Fibroblast of skin of left quadriceps (primary cell): ENCODE data around the gene DCAF5.
"Not testable (repeated sequence)": the region's sequence is repeated elsewhere in the genome, so short reads cannot be mapped to it uniquely, and the experiment has no call there.

Experiments used
- DNase-seq, 2 experiments: peaks; one replicate each; pipeline ENCODE4 v3.0.0-alpha.2; 2013; ENCODE audit warnings: low read depth in 2 of 2

DCAF5 gene

DNA sequence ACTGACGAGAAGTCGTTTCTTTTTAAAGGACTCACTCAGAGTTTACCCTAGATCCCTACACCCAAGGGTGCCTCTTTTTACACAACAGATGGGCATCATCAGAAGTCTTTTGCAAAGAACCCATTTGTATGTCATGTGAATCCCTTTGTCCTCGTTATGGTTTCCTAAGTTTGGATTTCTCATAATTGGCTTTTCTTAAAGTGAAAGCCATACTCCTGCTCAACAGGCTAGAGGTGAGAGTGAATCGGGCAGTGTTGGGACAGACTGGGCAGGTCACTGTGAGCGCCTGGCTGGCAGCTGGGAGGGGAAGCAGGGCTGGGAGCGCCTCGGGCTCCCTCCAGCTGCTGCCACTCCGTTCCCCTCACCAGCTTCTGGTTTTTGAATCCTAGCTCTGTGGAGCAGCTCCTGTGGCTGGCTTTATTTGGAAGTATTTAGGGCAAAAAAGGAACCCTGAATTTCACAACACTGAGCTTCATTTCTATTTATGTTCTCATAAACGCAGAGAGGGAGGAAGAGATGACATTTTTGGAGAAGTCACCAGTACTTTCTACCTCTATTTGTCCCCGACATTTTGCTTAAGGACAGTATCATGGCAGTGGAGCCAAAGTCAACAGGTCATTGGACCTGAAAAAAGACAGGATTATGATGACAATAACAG is 110.0 kb downstream of the DCAF5 start:
- DNase-seq: no peak

DNA sequence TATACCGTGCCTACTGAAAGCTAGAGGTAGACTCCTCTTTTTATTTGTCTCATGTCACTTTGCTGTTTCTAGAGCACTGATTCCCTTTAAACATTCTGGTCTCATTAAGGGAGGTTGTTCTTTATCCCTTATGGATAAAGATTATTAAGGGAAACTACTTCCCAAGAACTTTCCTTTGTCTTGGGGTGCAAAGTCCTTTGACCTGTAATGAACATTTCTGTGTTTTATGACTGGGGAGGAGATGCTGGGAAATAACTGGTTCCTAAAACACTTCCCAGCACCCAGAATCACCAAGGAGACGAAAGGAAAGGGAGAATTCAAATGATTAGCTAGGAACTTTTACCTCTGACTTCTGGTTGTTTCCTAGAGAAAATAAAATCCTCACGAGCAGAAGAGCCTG is 110.6 kb downstream of the DCAF5 start:
- no peak for DNase-seq

DNA sequence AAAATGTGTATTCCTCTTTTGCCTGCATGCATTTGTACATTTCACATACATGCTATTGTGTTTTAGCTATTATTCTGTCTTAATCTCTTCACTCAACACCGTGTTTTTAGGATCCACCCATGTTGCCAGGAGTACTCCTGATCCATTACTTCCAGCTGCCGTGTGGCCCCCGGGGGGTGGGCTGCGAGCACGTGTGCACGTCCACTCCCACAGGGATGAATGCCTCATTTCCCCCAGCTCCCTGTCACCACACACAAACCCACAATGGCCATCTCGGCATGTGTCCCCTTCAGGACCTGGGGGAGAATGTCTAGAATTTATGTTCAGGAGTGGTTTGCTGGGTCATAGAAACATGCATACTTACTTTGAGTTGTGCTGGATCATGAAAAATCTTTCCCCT is 111.1 kb downstream of the DCAF5 start:
- DNase-seq: no peak

DNA sequence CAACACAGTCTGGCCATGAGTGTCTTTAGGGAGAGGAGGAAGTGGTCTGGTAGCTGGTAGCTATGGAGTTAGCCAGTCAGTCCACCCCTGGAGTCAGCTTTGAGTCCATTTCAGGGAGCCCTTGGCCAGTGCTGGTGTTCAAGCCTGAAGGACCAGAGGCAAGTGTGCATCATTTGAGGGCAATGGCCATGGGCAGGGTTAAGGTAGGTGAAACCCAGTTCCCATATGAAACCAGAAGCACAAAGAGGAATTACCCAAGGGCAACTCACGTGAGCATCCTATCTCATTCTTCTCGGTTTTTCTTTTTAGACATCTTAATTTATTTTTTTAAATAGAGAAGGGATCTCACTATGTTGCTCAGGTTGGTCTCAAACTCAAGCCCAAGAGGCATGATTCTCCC is 112.6 kb downstream of the DCAF5 start:
- no peak for DNase-seq

DNA sequence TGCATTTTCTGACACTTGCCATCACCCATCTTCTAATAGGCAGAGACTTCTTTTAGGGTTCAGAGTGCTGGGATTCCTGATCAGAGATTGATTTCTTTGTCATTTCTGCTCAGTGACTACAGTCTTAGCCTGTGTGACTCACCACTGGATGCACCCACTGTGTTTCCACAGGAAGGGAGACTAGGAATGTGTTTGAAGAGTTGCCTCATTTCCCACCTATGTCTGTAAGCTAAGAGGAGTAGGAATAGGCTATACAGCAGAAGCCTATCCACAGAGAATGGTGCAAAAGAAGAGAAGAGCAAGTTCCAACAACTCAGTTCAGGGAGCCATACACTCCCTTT is 113.7 kb downstream of the DCAF5 start:
- DNase-seq: no peak

DNA sequence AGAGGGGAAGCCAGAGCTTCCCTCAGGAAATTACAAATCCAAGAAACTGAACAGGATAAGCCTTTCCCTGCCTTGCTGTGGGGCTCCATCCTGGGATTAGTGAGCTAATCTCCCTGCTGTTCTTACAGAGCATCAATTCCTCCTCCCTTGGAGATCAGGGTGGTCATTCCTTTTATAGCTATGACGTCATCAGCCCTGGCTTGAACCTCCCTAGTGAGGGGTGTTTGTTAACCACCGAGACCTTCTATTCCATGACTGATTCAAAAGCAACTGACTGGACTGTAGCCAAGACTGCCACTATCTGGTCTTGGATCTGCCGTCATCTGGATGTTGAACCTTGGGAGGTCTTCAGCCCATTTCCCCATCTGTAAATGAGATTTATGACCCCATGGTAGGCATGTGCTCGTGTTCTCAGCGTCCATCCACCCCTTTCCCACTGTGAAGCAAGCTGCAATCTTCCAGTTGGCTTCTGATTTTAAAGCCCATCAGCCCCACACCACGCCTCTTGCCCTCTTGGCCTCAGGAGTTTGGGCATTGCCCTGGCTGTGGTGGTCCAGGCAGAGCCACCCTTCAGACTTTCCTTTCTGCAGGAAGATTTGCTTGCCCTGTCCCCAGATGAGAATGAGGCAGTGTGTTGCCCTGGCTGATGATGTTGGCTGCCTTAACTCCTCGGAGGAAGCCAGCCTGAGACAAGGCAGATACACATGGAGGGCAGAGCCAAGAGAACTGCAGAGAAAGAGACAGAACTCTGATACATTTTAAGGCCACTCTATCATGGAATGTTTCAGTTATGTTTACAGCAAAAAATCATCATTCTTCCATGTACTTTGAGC is 114.2 kb downstream of the DCAF5 start:
- DNase-seq: peak; percentile 90 to 91

DNA sequence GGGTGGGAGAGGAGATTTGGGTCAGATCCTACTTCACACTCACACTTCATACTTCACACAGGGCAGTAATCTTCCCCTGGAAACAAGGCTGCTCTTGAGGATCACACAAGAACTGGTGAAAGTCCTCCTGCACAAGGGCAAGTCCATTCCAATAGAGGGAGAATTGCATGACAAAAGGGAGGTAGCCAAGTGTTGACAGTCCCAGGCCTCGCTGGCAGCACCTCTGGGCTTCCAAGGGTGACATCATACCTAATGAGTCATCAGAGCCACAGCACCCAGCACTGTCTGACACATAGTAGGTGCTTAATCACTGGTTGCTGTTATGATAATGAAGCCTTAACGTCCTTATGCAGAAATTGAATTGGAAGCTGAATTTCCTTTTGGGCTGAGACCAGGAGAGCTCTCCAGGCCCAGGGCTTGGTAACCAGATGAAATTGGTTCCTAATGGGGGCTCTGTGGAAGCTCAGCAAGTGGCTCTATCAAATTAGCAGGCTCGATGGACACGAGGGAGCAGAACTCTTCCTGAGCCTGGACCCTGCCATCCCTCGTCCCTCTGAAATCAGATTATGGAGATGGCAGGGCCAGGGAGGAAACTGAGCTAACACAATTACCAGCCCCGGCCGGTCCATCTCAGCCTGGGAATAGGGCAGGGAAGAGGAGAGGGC is 115.0 kb downstream of the DCAF5 start:
- no peak for DNase-seq

DNA sequence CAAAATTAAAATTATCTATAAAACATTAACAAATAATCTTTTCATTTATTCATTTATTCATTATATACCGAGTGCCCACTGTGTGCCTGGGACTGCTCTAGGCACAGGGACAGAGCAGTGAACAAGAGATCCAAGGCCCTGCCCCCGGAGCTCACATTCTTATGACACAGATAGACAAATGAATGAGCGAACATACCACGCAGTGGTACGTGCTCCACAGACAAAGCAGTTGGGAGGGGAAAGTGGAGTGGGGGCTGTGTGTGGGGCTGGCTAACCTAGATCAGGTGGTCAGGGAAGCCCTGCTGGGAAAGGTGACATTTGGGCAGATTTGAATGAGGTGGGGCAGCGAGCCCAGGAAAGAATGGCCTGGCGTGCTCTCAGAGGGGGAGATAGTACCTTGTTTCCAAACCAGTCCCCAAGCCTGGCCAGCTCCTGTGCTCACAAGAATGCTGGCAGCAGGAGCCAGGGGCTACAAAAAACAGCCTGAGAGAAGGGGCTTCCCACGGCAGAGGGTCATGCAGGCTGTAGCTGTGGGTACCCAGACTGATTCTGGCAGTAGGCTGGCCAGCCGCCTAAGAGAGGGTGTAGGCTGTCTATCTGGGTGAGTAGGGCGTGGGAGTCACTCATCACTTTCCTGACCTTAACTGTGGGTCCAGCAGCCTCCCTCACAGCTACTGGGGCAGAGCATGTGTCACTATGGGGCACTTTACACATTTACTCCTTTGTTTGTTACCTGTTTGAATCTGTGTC is 116.0 kb downstream of the DCAF5 start:
- no peak for DNase-seq

DNA sequence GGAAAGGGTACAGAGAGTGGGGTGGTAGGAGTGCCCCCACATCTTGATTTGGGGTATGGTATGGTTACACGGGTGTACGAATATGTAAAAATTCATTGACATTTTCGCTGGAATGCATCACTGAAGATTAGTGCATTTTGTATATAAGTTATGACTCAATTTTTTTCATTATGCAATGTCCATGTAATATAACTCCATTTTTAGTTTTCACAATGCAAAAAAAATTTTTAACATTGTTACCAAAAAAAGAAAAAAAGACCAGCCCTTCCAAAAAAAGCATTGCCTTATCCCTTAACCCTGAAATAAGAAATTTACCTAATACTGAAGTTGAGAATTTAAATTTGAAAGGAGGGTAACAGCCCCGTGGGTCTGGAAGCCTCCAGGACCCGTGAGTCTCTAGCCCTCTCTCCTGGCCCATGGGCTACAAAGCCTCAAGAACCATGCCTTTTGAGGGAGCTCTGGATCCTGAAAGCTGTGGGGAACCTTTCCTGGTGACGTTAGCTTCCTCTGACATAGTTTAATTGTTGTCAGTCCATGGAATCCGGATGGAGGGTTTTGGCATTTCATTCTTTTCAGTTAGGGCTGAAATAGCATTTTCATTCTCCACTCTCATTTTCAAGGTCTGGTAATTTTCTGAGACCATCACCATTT is 118.2 kb downstream of the DCAF5 start:
- no peak for DNase-seq

DNA sequence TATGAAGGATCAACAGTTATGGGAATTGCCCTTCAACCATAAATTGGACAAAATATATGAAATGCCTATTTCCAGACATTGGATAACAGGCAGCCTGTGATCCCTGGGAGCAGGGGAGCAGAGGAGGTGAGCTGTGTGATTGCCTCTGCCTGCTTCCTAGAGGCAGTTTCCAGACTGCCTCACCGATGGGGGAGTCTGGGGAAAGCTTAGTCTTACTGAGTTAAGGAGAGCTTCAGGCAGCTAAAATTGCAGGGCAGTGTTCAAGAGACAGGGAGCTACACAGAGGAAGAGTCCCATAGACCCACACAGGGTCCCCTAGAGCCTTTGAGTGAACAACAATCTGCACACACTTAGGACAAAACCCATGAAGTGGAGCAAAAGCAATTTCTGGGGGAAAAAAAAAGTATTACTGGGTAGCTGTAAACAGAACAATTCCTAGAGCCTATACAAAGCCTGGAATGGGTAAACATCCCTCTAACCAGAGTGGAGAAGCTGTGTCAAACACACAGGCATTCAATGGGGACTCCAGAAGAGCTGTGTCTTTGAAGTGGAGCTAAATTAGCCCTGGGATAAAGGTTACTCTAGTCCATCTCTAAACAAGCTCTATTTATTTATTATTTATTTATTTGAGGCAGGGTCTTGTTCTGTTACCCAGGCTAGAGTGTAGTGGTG is 125.5 kb downstream of the DCAF5 start:
- no peak for DNase-seq

DNA sequence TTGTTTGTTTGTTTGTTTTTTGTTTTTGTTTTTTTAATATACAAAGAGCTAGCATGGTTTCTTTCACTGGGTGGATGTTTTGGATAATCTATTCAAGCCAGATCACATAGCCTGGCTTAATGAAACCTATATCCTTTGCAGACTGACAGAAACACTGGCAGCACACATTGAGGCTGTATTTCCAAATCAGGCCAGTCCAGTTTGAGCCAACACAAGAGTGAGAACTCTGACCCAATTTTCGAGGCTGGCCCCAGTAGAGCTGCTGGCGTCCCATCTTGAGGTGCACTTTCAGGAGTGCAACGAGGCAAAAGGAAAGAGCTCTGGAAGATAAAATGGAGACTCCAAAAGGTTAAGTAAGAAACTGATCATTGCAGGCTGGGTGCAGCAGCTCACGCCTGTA is 129.9 kb downstream of the DCAF5 start:
- no peak for DNase-seq

DNA sequence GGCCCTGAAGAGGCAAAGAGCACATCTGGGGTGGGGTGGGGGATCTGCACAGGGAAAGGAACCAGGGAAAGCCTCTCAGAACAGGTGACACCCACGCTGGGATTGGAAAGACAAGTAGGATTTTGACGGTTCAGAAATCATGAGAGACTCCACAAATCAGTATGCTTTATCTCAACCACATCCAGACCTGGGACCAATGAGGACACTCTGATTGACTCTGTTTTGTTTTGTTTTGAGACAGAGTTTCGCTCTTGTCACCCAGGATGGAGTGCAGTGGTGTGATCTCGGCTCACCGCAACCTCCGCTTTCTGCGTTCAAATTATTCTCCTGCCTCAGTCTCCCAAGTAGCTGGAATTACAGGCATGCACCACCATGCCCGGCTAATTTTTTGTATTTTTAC is 130.8 kb downstream of the DCAF5 start:
- DNase-seq: not testable (repeated sequence)

DNA sequence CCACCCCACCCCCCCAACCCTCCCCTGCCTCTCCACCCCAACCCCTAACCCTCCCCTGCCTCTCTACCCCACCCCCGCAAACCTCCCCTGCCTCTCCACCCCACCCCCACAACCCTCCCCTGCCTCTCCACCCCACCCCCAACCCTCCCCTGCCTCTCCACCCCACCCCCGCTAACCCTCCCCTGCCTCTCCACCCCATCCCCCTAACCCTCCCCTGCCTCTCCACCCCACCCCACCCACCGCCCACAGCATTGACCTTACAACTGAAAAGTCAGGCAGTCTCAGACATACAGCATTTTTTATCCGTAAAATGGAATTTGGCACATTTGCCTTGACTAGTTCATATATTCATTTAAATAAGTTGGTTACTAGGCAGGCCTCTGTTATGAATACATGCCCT is 135.2 kb downstream of the DCAF5 start:
- no peak for DNase-seq

DNA sequence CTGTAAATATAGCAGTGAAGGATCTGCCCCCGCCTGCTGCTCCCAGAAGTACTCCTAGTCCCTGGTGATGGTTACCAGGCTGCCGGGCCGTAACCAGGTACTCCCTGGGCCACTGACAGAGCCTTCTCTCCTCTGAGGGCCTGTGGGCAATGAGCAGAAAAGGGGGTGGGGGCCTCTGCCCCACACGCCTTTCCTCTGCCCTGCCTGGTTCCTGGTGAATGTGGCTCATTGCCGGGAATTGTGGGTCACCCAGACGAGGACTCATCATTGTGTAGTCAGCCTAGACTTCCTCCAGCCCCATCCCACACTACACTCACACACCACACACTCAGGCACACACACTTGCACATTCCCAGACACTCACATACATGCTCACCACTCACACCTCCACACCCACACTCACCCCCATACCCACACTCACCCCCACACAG is 138.1 kb downstream of the DCAF5 start:
- DNase-seq: no peak

DNA sequence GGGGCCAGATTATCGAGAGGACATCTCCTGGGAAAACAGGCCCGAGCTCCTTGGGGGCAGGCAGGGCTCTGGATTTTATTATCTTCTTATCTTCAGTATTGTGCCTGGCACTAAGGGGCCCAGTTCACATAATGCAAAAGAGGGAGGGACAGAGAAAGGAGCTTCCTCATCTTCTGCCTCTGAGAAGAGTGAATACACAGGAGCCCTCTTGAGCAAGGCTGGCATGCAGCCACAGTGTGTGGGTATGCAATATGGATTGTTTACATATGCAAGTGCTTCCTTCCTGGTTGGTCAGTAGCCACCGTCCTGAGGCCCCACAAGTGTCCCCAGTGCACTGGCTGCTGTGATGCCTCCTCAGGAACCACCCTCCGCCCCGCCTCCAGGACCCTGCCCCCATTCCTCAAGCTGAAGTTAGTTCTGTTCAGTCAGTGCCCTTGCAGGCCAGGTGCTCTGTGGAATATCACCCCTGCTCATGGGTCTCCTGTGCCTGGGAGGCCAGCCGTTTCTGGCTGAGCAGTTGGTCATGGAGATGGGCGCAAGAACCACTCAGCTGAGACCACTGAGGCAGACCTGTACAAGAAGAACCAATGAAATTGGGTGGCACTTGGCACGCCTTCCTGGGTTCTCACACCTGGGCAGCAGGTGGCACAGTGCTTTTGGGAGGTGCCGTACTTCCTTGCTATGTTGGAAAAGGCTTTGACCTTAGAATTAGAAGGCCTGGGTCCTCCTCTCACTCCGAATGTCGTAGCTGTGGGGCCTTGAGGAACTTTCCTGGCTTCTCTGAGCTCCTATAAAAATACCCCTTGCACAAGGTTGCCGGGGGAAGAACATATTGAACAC is 138.8 kb downstream of the DCAF5 start:
- DNase-seq: no peak

DNA sequence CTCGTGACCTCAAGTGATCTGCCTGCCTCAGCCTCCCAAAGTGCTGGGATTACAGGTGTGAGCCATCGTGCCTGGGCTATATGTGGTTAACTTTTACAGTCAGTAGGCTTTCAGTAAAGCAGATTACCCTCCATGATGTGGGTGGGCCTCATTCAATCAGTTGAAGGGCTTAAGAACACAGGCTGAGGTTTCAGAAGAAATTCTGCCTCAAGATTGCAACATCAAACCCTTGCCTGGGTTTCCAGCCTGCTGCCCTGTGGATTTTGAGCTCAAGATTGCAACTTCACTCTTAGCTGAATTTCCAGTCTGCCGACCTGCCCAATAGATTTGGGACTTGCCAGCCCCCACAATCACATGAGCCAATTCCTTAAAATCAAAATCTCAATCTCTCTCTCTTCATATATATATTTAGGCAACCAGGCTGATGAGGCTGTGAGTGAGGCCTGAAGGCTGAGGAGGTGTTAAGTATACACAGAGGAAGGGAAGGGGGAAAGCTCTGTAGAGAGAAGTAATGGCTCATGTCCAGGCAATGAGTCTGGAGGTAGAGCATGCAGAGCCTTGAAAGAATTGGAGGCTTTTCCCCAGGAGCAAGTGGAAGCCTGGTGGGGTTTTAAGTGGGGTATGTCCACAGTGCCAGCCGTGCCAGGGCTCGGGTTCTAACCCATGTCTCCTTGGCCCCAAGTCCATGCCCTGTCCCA is 140.5 kb downstream of the DCAF5 start:
- DNase-seq: no peak

DNA sequence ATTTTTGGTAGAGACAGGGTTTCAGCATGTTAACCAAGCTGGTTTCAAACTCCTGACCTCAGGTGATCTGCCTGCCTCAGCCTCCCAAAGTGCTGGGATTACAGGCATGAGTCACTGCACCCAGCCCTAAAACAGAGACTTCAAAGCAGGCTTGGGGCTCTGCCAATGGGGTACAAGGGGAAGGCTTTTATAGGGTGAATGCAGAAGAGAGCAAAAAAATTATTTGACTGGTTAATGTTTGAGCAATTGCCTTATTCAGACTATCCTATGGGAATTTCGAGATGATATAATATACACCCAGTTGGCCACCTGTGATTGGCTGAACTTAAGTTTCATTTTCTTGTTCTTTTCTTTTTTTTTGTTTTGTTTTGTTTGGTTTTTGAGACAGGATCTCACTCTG is 142.3 kb downstream of the DCAF5 start:
- no peak for DNase-seq

DNA sequence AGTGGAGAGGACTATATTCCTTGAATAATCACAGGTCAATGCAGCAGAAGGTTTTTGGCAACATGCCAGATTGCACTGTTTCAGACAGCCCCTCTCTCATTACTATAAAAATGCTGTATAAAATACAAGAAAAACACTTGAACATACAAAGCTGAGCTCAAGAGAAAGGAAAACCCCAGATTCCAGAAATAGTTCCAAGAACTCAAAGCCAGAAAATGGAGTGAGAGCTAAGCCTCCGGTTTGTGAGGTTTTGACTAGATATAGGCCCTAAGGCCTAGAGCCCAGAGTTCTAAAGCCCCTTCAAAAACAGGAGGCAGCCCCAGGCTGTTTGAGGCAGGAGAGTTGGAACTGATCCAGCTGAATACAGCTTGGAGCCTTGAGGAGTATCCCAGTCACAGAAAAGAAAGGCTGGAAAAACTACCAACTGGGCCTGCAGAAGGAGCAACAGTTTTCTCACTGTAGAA is 144.5 kb downstream of the DCAF5 start:
- DNase-seq: peak in 1 of 2 experiments; percentile 38

DNA sequence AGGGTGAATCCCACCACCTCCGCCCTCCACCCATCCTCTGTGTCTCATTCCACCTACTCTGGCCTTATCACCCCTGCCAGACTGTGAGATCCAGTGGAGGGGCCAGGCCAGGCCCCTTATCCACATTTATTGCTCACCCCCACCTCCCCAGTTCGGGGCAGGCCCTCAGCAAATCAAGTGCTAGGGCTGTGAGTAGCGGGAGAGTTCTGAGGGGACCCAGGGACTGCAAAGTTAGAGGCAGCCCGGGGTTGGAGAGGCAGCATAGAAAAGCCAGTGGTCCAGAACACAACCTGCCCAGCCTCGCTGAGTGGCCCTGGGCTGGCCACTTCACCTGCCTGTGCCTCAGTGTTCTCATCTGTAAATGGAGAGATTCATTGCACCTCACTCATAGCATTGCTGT is 146.6 kb downstream of the DCAF5 start:
- no peak for DNase-seq
